ENCODE data around the gene GPR32.

The GPR32 gene

DNA sequence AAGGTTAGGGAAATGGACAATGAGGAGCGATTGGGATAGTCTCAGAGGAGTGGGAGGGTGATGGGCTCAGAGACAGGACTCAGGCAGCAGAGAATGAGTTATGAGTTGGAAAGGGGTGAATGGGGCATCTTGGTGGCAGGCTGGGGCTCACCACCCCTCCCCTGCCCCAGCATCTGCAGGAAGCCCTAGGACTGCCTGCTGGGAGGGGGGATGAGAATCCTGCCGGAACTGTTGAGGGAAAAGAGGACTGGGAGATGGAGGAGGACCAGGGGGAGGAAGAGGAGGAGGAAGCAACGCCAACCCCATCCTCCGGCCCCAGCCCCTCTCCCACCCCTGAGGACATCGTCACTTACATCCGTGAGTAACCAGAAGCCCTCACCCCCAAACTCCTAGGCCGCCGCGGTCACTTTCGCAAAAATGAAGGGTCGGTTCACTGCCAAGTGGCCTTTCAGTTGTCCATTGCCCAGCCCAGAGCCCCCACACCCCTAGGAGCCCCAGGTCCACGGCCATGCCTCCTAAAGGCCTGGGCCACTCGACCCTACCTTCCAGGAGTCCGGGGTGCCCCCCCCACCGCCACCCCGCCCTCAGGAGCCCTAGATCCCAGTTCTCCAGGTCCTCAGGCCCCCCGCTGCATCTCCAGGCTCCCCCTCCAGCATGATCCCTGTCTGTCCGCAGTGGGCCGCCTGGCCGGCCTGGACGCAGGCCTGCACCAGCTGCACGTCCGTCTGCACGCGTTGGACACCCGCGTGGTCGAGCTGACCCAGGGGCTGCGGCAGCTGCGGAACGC lies 46.3 kb upstream of the GPR32 start:
- TF ChIP-seq ARNT (IDR thresholded peaks at IDR 0.05) (no peak), L3MBTL2 (conservative IDR thresholded peaks at IDR 0.05) (peak; percentile 65; the same call in 1 of the 2 replicates)
- POLR2A ChIA-PET: interaction anchor here (1.0 to 2.5 kb wide), 10 partner anchors 10 to 395 kb away, joined by 3 to 12 read pairs (median 6); partner anchors contain the start of gene KCNC3
- DNase-seq (ENCODE audit: extremely low spot score): no peak
- CTCF ChIA-PET: interaction anchor here (0.6 to 1.9 kb wide), 8 partner anchors 11 to 239 kb away, joined by 3 to 10 read pairs (median 5); no protein-coding TSS in a partner anchor

DNA sequence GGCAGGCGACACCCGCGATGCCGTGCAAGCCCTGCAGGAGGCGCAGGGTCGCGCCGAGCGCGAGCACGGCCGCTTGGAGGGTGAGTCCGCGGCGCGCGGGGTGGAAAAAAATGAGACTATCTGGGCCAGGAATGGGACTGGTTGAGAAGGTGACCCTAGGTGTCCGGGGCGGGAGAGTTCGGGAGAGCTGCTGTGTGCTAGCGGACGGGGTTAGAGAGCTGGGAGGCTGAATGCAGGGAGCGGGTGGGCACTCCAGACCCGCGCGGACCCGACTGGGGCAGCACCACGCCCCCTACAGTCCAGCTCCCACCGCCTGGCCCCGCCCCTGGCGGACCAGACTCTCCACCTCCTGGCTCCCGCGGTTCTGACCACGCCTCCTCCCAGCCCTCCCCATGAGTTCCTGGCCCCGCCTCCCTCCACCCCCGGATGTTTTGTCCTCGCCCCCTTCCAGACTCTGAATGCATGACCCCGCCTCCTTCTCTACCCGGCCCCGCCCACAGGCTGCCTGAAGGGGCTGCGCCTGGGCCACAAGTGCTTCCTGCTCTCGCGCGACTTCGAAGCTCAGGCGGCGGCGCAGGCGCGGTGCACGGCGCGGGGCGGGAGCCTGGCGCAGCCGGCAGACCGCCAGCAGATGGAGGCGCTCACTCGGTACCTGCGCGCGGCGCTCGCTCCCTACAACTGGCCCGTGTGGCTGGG lies 45.6 kb upstream of the GPR32 start:
- POLR2A ChIA-PET: interaction anchor here (0.5 to 2.5 kb wide), 20 partner anchors 9 to 396 kb away, joined by 3 to 12 read pairs (median 4); partner anchors contain the start of gene KCNC3
- DNase-seq (ENCODE audit: extremely low spot score): peak; percentile 99
- TF ChIP-seq ZNF384 (IDR thresholded peaks at IDR 0.05): no peak
- TF ChIP-seq SUZ12 (IDR thresholded peaks at IDR 0.05): no peak
- peak; percentile 51; the same call in 1 of the 2 replicates for TF ChIP-seq ELF4 (IDR thresholded peaks at IDR 0.05)
- CTCF ChIA-PET: interaction anchor here (0.6 to 1.9 kb wide), 13 partner anchors 10 to 239 kb away, joined by 3 to 10 read pairs (median 4); no protein-coding TSS in a partner anchor

DNA sequence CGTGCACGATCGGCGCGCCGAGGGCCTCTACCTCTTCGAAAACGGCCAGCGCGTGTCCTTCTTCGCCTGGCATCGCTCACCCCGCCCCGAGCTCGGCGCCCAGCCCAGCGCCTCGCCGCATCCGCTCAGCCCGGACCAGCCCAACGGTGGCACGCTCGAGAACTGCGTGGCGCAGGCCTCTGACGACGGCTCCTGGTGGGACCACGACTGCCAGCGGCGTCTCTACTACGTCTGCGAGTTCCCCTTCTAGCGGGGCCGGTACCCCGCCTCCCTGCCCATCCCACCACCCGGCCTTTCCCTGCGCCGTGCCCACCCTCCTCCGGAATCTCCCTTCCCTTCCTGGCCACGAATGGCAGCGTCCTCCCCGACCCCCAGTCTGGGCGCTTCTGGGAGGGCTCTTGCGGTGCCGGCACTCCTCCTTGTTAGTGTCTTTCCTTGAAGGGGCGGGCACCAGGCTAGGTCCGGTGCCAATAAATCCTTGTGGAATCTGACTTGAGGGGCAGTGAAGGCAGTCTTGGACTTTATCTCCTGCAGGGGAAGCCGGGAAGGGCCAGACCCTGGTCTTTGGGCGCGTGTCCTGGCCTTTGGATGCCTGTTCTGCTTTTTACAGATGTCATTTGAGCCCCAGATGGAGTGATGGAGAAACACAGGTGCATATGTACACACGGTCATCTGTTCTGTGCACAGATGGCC lies 44.9 kb upstream of the GPR32 start:
- CTCF ChIA-PET: interaction anchor here (0.6 to 1.9 kb wide), 10 partner anchors 9 to 79 kb away, joined by 3 to 10 read pairs (median 5); no protein-coding TSS in a partner anchor
- TF ChIP-seq L3MBTL2 (conservative IDR thresholded peaks at IDR 0.05) (peak; percentile 87), ARNT (IDR thresholded peaks at IDR 0.05) (no peak)
- POLR2A ChIA-PET: interaction anchor here (0.7 to 2.5 kb wide), 17 partner anchors 9 to 213 kb away, joined by 3 to 12 read pairs (median 4); no protein-coding TSS in a partner anchor

DNA sequence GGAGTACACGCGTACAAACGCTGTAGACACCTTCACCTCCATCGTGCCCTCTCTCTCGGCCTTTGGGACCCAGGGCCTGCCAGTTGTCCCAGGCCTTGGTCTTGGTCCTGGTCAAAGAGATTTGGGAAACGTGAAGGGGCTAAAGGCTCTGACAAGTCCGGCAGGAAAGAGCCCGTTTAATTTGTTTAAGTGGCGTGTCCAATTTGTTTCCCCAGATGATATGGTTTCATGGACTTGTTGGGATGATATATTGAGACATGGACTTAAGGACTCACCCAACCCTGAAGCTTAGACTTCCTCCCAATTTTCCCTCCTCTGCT lies 44.4 kb upstream of the GPR32 start:
- ChIA-PET CTCF (no interaction called here), POLR2A (interaction anchor here (0.8 kb wide), 1 partner anchor 214 kb away, joined by 3 read pairs; the partner anchor contains the start of gene JOSD2)
- no peak for DNase-seq (ENCODE audit: extremely low spot score)
- TF ChIP-seq FOXK2 (IDR thresholded peaks at IDR 0.05) (no peak), CTBP1 (IDR thresholded peaks at IDR 0.05; ENCODE audit: borderline replicate concordance) (no peak), SUZ12 (IDR thresholded peaks at IDR 0.05) (no peak), FOXM1 (IDR thresholded peaks at IDR 0.05; ENCODE audit: borderline replicate concordance) (no peak)
- TF ChIP-seq, protein P1, sequence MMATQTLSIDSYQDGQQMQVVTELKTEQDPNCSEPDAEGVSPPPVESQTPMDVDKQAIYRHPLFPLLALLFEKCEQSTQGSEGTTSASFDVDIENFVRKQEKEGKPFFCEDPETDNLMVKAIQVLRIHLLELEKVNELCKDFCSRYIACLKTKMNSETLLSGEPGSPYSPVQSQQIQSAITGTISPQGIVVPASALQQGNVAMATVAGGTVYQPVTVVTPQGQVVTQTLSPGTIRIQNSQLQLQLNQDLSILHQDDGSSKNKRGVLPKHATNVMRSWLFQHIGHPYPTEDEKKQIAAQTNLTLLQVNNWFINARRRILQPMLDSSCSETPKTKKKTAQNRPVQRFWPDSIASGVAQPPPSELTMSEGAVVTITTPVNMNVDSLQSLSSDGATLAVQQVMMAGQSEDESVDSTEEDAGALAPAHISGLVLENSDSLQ (IDR thresholded peaks at IDR 0.05): no peak

More for the DNA sequence above, 44.9 kb upstream of the GPR32 start:
- no peak for DNase-seq (ENCODE audit: extremely low spot score)

GRCh38 chr19:50728084-50728737 lies 42.1 kb upstream of the GPR32 start:
- DNase-seq (ENCODE audit: extremely low spot score): peak; percentile 91
- TF ChIP-seq L3MBTL2 (conservative IDR thresholded peaks at IDR 0.05) (peak; percentile 74), HDGF (IDR thresholded peaks at IDR 0.05; ENCODE audit: borderline replicate concordance) (0 out of 2 replicates have a peak, but pooled peaks have one; percentile 18), FOXK2 (IDR thresholded peaks at IDR 0.05) (no peak)
- POLR2A ChIA-PET: interaction anchor here (0.5 to 1.6 kb wide), 8 partner anchors 8 to 416 kb away, joined by 3 to 8 read pairs (median 3); partner anchors contain the start of genes JOSD2 and SHANK1
- CTCF ChIA-PET: no interaction called here

GRCh38 chr19:50729894-50730293 lies 40.4 kb upstream of the GPR32 start:
- DNase-seq (ENCODE audit: extremely low spot score): no peak
- ChIA-PET CTCF (no interaction called here), POLR2A (no interaction called here)
- TF ChIP-seq, protein P1 (IDR thresholded peaks at IDR 0.05): no peak
- TF ChIP-seq FOXA1 (IDR thresholded peaks at IDR 0.05) (no peak), ZNF384 (IDR thresholded peaks at IDR 0.05) (no peak), SP1 (IDR thresholded peaks at IDR 0.05) (no peak), ELF4 (IDR thresholded peaks at IDR 0.05) (no peak), BHLHE40 (IDR thresholded peaks at IDR 0.05; ENCODE audit: borderline replicate concordance) (no peak), CTBP1 (IDR thresholded peaks at IDR 0.05; ENCODE audit: borderline replicate concordance) (no peak), L3MBTL2 (conservative IDR thresholded peaks at IDR 0.05) (no peak), FOXK2 (IDR thresholded peaks at IDR 0.05) (no peak), HDGF (IDR thresholded peaks at IDR 0.05; ENCODE audit: borderline replicate concordance) (no peak), SUZ12 (IDR thresholded peaks at IDR 0.05) (no peak), FOXM1 (IDR thresholded peaks at IDR 0.05; ENCODE audit: borderline replicate concordance) (no peak), ARNT (IDR thresholded peaks at IDR 0.05) (no peak), NFRKB (IDR thresholded peaks at IDR 0.05) (no peak)

DNA sequence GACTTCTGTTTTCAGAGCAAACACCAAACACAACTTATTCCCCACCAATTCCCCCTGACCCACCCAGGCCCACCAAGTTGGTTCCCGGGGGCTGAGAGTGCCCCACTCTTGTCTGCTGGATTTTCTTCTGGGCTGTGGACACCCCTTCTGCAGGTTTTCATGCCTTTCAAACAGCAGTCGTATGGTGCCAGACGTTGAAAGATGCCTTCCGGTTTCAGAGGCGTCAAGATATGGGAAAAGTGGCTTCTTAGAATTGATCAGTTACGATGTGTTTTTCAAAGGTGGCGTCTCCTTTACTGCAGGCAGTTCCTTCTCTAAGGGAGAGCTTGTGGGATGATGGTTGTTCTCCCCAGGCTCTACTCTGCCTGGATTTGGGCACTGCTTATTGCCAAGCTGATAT lies 34.4 kb upstream of the GPR32 start:
- CTCF ChIA-PET: no interaction called here
- TF ChIP-seq LEF1 (IDR thresholded peaks at IDR 0.05; ENCODE audit: borderline replicate concordance): no peak
- no peak for TF ChIP-seq HDGF (IDR thresholded peaks at IDR 0.05; ENCODE audit: borderline replicate concordance)
- TF ChIP-seq, protein P1 (IDR thresholded peaks at IDR 0.05): no peak
- no peak for TF ChIP-seq NFRKB (IDR thresholded peaks at IDR 0.05)
- no peak for TF ChIP-seq ZNF384 (IDR thresholded peaks at IDR 0.05)
- TF ChIP-seq SUZ12 (IDR thresholded peaks at IDR 0.05): no peak
- no peak for TF ChIP-seq L3MBTL2 (conservative IDR thresholded peaks at IDR 0.05)
- no peak for TF ChIP-seq ARNT (IDR thresholded peaks at IDR 0.05)
- TF ChIP-seq TARDBP (IDR thresholded peaks at IDR 0.05): no peak
- TF ChIP-seq CTBP1 (IDR thresholded peaks at IDR 0.05; ENCODE audit: borderline replicate concordance): no peak
- no peak for TF ChIP-seq ELF4 (IDR thresholded peaks at IDR 0.05)
- no peak for TF ChIP-seq FOXK2 (IDR thresholded peaks at IDR 0.05)
- no peak for TF ChIP-seq FOXM1 (IDR thresholded peaks at IDR 0.05; ENCODE audit: borderline replicate concordance)
- no peak for TF ChIP-seq SP1 (IDR thresholded peaks at IDR 0.05)
- no peak for TF ChIP-seq FOXA1 (IDR thresholded peaks at IDR 0.05)
- POLR2A ChIA-PET: interaction anchor here (0.7 to 2.5 kb wide), 3 partner anchors 11 to 387 kb away, joined by 3 to 10 read pairs (median 4); no protein-coding TSS in a partner anchor
- DNase-seq (ENCODE audit: extremely low spot score): no peak

Measured in HEK293T (cell line).